ENCODE results near the gene SLC34A3. TPM values are rescaled to one million over a fixed set of nuclear protein-coding genes. Genes with fewer than 3 reads are reported as not detected.

SLC34A3 gene
- total RNA-seq, 6 donors from 2014 or later, result 0.10 to 0.17 TPM; not detected in 4

GRCh38 chr9:137228506-137228967 is 2.2 kb upstream of the SLC34A3 start:
- peak in 1 of 2 donors; percentile 83 for DNase-seq
- Histone ChIP-seq H3K4me3 (no peak overlapping the region), H3K36me3 (no peaks in the 10 kb centered on the region), H3K4me1 (peaks cover 8 to 39% (median 28%) of the 10 kb centered on the region in 4 donors), H3K27ac (no peak overlapping the region), H3K27me3 (peaks cover 0 to 27% (median 1%) of the 10 kb centered on the region in 4 donors), H3K9me3 (no peaks in the 10 kb centered on the region)
- WGBS, 2 donors, result 52% methylated on average over 28 of the region's 29 CpGs; no CpG with 5 or more reads in 1 of the 2 donors
- TF ChIP-seq POLR2AphosphoS5 (IDR thresholded peaks at IDR 0.05), result no peak
- no peak for TF ChIP-seq POLR2A (IDR thresholded peaks at IDR 0.05)
- no peak for TF ChIP-seq CTCF (IDR thresholded peaks at IDR 0.05)
- TF ChIP-seq EP300 (IDR thresholded peaks at IDR 0.05), result no peak
- no peak for ATAC-seq (ENCODE audit: low FRiP score in 2 of 2)

- H3K36me3 ChIP-seq, result no peaks in the 10 kb centered on the region
- no peak overlapping the region for H3K4me3 ChIP-seq
- DNase-seq (peak in 1 of 2 donors; percentile 75), ATAC-seq (ENCODE audit: low FRiP score in 2 of 2) (no peak)
- WGBS, 2 donors, result 71 to 77% methylated on average over 10 to 24 of the region's 27 CpGs
- no peak overlapping the region for H3K27ac ChIP-seq
- no peaks in the 10 kb centered on the region for H3K9me3 ChIP-seq
- H3K4me1 ChIP-seq, result peaks cover 3 to 33% (median 23%) of the 10 kb centered on the region in 4 donors
- TF ChIP-seq POLR2AphosphoS5 (IDR thresholded peaks at IDR 0.05) (no peak), EP300 (IDR thresholded peaks at IDR 0.05) (no peak), CTCF (IDR thresholded peaks at IDR 0.05) (no peak), POLR2A (IDR thresholded peaks at IDR 0.05) (no peak)
- peaks cover 0 to 34% (median 2%) of the 10 kb centered on the region in 4 donors for H3K27me3 ChIP-seq
These were observed 1.5 kb upstream of the SLC34A3 start for GRCh38 chr9:137228968-137229896.

GRCh38 chr9:137229903-137230704 is 597 bp upstream of the SLC34A3 start:
- TF ChIP-seq EP300 (IDR thresholded peaks at IDR 0.05) (no peak), POLR2AphosphoS5 (IDR thresholded peaks at IDR 0.05) (no peak), POLR2A (IDR thresholded peaks at IDR 0.05) (no peak), CTCF (IDR thresholded peaks at IDR 0.05) (no peak)
- WGBS, 2 donors, result 33 to 61% methylated on average over 3 to 26 of the region's 31 CpGs
- ATAC-seq (ENCODE audit: low FRiP score in 2 of 2) (no peak), DNase-seq (peak in 1 of 2 donors; percentile 81)
- no peaks in the 10 kb centered on the region for H3K36me3 ChIP-seq
- H3K4me1 ChIP-seq, result peaks cover 0 to 24% (median 17%) of the 10 kb centered on the region in 4 donors
- no peak overlapping the region for H3K4me3 ChIP-seq
- H3K9me3 ChIP-seq, result no peaks in the 10 kb centered on the region
- peaks cover 0 to 34% (median 4%) of the 10 kb centered on the region in 4 donors for H3K27me3 ChIP-seq
- H3K27ac ChIP-seq, result no peak overlapping the region

- no peak for TF ChIP-seq POLR2A (IDR thresholded peaks at IDR 0.05)
- no peak for TF ChIP-seq POLR2AphosphoS5 (IDR thresholded peaks at IDR 0.05)
- no peak for TF ChIP-seq EP300 (IDR thresholded peaks at IDR 0.05)
- no peak for TF ChIP-seq CTCF (IDR thresholded peaks at IDR 0.05)
- Histone ChIP-seq H3K36me3 (no peaks in the 10 kb centered on the region), H3K4me3 (no peak overlapping the region), H3K27me3 (peaks cover 0 to 34% (median 4%) of the 10 kb centered on the region in 4 donors), H3K27ac (no peak overlapping the region), H3K9me3 (no peaks in the 10 kb centered on the region), H3K4me1 (peaks cover 8 to 31% (median 25%) of the 10 kb centered on the region in 4 donors)
- ATAC-seq (ENCODE audit: low FRiP score in 2 of 2), result no peak
- DNase-seq, result peak in 1 of 2 donors; percentile 52
- WGBS, 2 donors, result 87 to 89% methylated on average over 15 to 19 of the region's 23 CpGs
These were observed 805 bp downstream of the SLC34A3 start for GRCh38 chr9:137231372-137232039.
